ENCODE measurements around the gene ACVR2A. TPM values are rescaled to one million over a fixed set of nuclear protein-coding genes. Genes with fewer than 3 reads are reported as not detected.

The ACVR2A gene
- total RNA-seq, 2 donors from 2014 or later = 1.1 to 3.5 TPM

- Mint-ChIP-seq H3K36me3 (peaks cover 4% of the 10 kb centered on the region), H3K4me3 (no peak overlapping the region), H3K27me3 (no peaks in the 10 kb centered on the region), H3K27ac (no peak overlapping the region), H3K9me3 (no peaks in the 10 kb centered on the region), H3K4me1 (ENCODE audit: low read depth in 2 of 2) (peaks cover 21 to 25% of the 10 kb centered on the region in 2 donors)
- no peak for DNase-seq (ENCODE audit: low spot score)
- no peak for ATAC-seq
These were observed 25.1 kb downstream of the ACVR2A start for GRCh38 chr2:147869934-147870333.

GRCh38 chr2:147872967-147873366 is 28.1 kb downstream of the ACVR2A start:
- Mint-ChIP-seq H3K9me3 (no peaks in the 10 kb centered on the region), H3K4me3 (no peak overlapping the region), H3K36me3 (peaks cover 4% of the 10 kb centered on the region), H3K4me1 (ENCODE audit: low read depth in 2 of 2) (peaks cover 21 to 25% of the 10 kb centered on the region in 2 donors), H3K27me3 (no peaks in the 10 kb centered on the region), H3K27ac (no peak overlapping the region)
- ATAC-seq (no peak), DNase-seq (ENCODE audit: low spot score) (no peak)

- peaks cover 21 to 25% of the 10 kb centered on the region in 2 donors for H3K4me1 Mint-ChIP-seq (ENCODE audit: low read depth in 2 of 2)
- no peak overlapping the region for H3K27ac Mint-ChIP-seq
These were observed 29.1 kb downstream of the ACVR2A start for GRCh38 chr2:147873859-147874483.

GRCh38 chr2:147879846-147880245 is 35.0 kb downstream of the ACVR2A start:
- H3K36me3 Mint-ChIP-seq = no peaks in the 10 kb centered on the region
- no peaks in the 10 kb centered on the region for H3K27me3 Mint-ChIP-seq
- no peaks in the 10 kb centered on the region for H3K9me3 Mint-ChIP-seq
- peaks cover 3 to 12% of the 10 kb centered on the region in 2 donors for H3K4me1 Mint-ChIP-seq (ENCODE audit: low read depth in 2 of 2)
- no peak for DNase-seq (ENCODE audit: low spot score)
- no peak for ATAC-seq
- no peak overlapping the region for H3K27ac Mint-ChIP-seq
- H3K4me3 Mint-ChIP-seq = no peak overlapping the region

More at GRCh38 chr2:147873859-147874483, 29.1 kb downstream of the ACVR2A start:
- H3K36me3 Mint-ChIP-seq = peaks cover 4% of the 10 kb centered on the region
- H3K9me3 Mint-ChIP-seq = no peaks in the 10 kb centered on the region
- ATAC-seq = no peak
- DNase-seq (ENCODE audit: low spot score) = no peak
- no peaks in the 10 kb centered on the region for H3K27me3 Mint-ChIP-seq
- no peak overlapping the region for H3K4me3 Mint-ChIP-seq

GRCh38 chr2:147882631-147883030 is 37.8 kb downstream of the ACVR2A start:
- no peaks in the 10 kb centered on the region for H3K9me3 Mint-ChIP-seq
- DNase-seq (ENCODE audit: low spot score) (no peak), ATAC-seq (no peak)
- no peak overlapping the region for H3K27ac Mint-ChIP-seq
- no peaks in the 10 kb centered on the region for H3K27me3 Mint-ChIP-seq
- H3K4me1 Mint-ChIP-seq (ENCODE audit: low read depth in 2 of 2) = peaks cover 9 to 14% of the 10 kb centered on the region in 2 donors
- H3K4me3 Mint-ChIP-seq = no peak overlapping the region
- H3K36me3 Mint-ChIP-seq = no peaks in the 10 kb centered on the region

- ATAC-seq = no peak
- no peaks in the 10 kb centered on the region for H3K9me3 Mint-ChIP-seq
- H3K27ac Mint-ChIP-seq = peak overlapping the region in 1 of 2 donors; percentile 7
- H3K4me1 Mint-ChIP-seq (ENCODE audit: low read depth in 2 of 2) = peaks cover 9 to 14% of the 10 kb centered on the region in 2 donors
- DNase-seq (ENCODE audit: low spot score) = no peak
- no peaks in the 10 kb centered on the region for H3K36me3 Mint-ChIP-seq
- no peaks in the 10 kb centered on the region for H3K27me3 Mint-ChIP-seq
- H3K4me3 Mint-ChIP-seq = peak overlapping the region; percentile 6
These were observed 40.0 kb downstream of the ACVR2A start for GRCh38 chr2:147884830-147885229.

GRCh38 chr2:147886136-147886535 is 41.3 kb downstream of the ACVR2A start:
- H3K27ac Mint-ChIP-seq = no peak overlapping the region
- H3K36me3 Mint-ChIP-seq = no peaks in the 10 kb centered on the region
- DNase-seq (ENCODE audit: low spot score) (no peak), ATAC-seq (no peak)
- peaks cover 9 to 10% of the 10 kb centered on the region in 2 donors for H3K4me1 Mint-ChIP-seq (ENCODE audit: low read depth in 2 of 2)
- H3K4me3 Mint-ChIP-seq = no peak overlapping the region
- H3K27me3 Mint-ChIP-seq = no peaks in the 10 kb centered on the region
- no peaks in the 10 kb centered on the region for H3K9me3 Mint-ChIP-seq

GRCh38 chr2:147888680-147889079 is 43.9 kb downstream of the ACVR2A start:
- Mint-ChIP-seq H3K9me3 (no peaks in the 10 kb centered on the region), H3K4me1 (ENCODE audit: low read depth in 2 of 2) (peaks cover 9 to 10% of the 10 kb centered on the region in 2 donors), H3K36me3 (no peaks in the 10 kb centered on the region), H3K27me3 (no peaks in the 10 kb centered on the region), H3K4me3 (no peak overlapping the region), H3K27ac (no peak overlapping the region)
- ATAC-seq (no peak), DNase-seq (ENCODE audit: low spot score) (no peak)

GRCh38 chr2:147904051-147904450 is 59.2 kb downstream of the ACVR2A start:
- Mint-ChIP-seq H3K36me3 (no peaks in the 10 kb centered on the region), H3K9me3 (no peaks in the 10 kb centered on the region), H3K4me1 (ENCODE audit: low read depth in 2 of 2) (no peaks in the 10 kb centered on the region), H3K27ac (no peak overlapping the region), H3K27me3 (no peaks in the 10 kb centered on the region), H3K4me3 (no peak overlapping the region)
- ATAC-seq = no peak
- DNase-seq (ENCODE audit: low spot score) = no peak

GRCh38 chr2:147909178-147909577 is 64.3 kb downstream of the ACVR2A start:
- peaks cover 0 to 2% of the 10 kb centered on the region in 2 donors for H3K4me1 Mint-ChIP-seq (ENCODE audit: low read depth in 2 of 2)
- H3K27me3 Mint-ChIP-seq = no peaks in the 10 kb centered on the region

GRCh38 chr2:147910990-147911473 is 66.2 kb downstream of the ACVR2A start:
- no peaks in the 10 kb centered on the region for H3K27me3 Mint-ChIP-seq
- H3K36me3 Mint-ChIP-seq = no peaks in the 10 kb centered on the region
- no peaks in the 10 kb centered on the region for H3K9me3 Mint-ChIP-seq
- H3K4me3 Mint-ChIP-seq = no peak overlapping the region
- ATAC-seq (no peak), DNase-seq (ENCODE audit: low spot score) (no peak)
- no peak overlapping the region for H3K27ac Mint-ChIP-seq
- H3K4me1 Mint-ChIP-seq (ENCODE audit: low read depth in 2 of 2) = peaks cover 0 to 2% of the 10 kb centered on the region in 2 donors

More at GRCh38 chr2:147909178-147909577, 64.3 kb downstream of the ACVR2A start:
- H3K36me3 Mint-ChIP-seq = no peaks in the 10 kb centered on the region
- no peak for ATAC-seq
- H3K27ac Mint-ChIP-seq = no peak overlapping the region
- H3K9me3 Mint-ChIP-seq = no peaks in the 10 kb centered on the region
- DNase-seq (ENCODE audit: low spot score) = no peak
- no peak overlapping the region for H3K4me3 Mint-ChIP-seq

GRCh38 chr2:147913701-147914480 is 69.1 kb downstream of the ACVR2A start:
- DNase-seq (ENCODE audit: low spot score) (no peak), ATAC-seq (no peak)
- no peaks in the 10 kb centered on the region for H3K9me3 Mint-ChIP-seq
- no peak overlapping the region for H3K27ac Mint-ChIP-seq
- no peaks in the 10 kb centered on the region for H3K36me3 Mint-ChIP-seq
- H3K4me3 Mint-ChIP-seq = no peak overlapping the region
- H3K27me3 Mint-ChIP-seq = no peaks in the 10 kb centered on the region
- H3K4me1 Mint-ChIP-seq (ENCODE audit: low read depth in 2 of 2) = peaks cover 0 to 2% of the 10 kb centered on the region in 2 donors

GRCh38 chr2:147916067-147916466 is 71.2 kb downstream of the ACVR2A start:
- Mint-ChIP-seq H3K4me1 (ENCODE audit: low read depth in 2 of 2) (no peaks in the 10 kb centered on the region), H3K4me3 (no peak overlapping the region), H3K27ac (no peak overlapping the region), H3K36me3 (no peaks in the 10 kb centered on the region), H3K27me3 (no peaks in the 10 kb centered on the region), H3K9me3 (no peaks in the 10 kb centered on the region)
- ATAC-seq (no peak), DNase-seq (ENCODE audit: low spot score) (no peak)

GRCh38 chr2:147916723-147917122 is 71.9 kb downstream of the ACVR2A start:
- Mint-ChIP-seq H3K36me3 (no peaks in the 10 kb centered on the region), H3K4me1 (ENCODE audit: low read depth in 2 of 2) (no peaks in the 10 kb centered on the region), H3K4me3 (no peak overlapping the region), H3K9me3 (no peaks in the 10 kb centered on the region), H3K27ac (no peak overlapping the region), H3K27me3 (no peaks in the 10 kb centered on the region)
- ATAC-seq (no peak), DNase-seq (ENCODE audit: low spot score) (no peak)
